ENCODE measurements around the gene CHRM4. TPM values are rescaled to one million over a fixed set of nuclear protein-coding genes. Genes with fewer than 3 reads are reported as not detected.
A peak's percentile ranks its signal among the peaks of the same experiment; 100 is the strongest.

Gene CHRM4
- total and polyA plus RNA-seq, 2 of the 13 experiments (the other 11 are each of a cell fraction or from before 2014, with no cell fraction given) = 0.13 to 0.21 TPM

DNA sequence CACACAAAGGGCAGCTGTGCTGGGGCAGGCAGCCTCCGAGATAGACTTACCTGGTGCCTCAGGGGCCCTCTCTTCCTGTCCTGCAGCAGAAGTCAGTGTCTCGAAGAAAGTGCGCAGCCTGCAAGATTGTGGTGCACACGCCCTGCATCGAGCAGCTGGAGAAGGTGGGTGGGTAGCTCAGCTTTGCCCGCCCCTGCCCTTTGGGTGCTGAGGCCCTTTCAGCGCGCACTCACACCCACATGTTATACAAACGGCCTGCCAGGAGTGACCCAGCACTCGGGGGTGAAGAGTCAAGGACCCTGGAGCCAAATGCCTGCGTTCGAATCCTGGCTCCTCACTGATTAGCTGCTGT is 23.7 kb downstream of the CHRM4 start (continued):
- TF ChIP-seq, protein P1, sequence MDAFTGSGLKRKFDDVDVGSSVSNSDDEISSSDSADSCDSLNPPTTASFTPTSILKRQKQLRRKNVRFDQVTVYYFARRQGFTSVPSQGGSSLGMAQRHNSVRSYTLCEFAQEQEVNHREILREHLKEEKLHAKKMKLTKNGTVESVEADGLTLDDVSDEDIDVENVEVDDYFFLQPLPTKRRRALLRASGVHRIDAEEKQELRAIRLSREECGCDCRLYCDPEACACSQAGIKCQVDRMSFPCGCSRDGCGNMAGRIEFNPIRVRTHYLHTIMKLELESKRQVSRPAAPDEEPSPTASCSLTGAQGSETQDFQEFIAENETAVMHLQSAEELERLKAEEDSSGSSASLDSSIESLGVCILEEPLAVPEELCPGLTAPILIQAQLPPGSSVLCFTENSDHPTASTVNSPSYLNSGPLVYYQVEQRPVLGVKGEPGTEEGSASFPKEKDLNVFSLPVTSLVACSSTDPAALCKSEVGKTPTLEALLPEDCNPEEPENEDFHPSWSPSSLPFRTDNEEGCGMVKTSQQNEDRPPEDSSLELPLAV (CRISPR knock-in tag; conservative IDR thresholded peaks at IDR 0.05; ENCODE audit: low read depth) = no peak
- TF ChIP-seq, protein P2, sequence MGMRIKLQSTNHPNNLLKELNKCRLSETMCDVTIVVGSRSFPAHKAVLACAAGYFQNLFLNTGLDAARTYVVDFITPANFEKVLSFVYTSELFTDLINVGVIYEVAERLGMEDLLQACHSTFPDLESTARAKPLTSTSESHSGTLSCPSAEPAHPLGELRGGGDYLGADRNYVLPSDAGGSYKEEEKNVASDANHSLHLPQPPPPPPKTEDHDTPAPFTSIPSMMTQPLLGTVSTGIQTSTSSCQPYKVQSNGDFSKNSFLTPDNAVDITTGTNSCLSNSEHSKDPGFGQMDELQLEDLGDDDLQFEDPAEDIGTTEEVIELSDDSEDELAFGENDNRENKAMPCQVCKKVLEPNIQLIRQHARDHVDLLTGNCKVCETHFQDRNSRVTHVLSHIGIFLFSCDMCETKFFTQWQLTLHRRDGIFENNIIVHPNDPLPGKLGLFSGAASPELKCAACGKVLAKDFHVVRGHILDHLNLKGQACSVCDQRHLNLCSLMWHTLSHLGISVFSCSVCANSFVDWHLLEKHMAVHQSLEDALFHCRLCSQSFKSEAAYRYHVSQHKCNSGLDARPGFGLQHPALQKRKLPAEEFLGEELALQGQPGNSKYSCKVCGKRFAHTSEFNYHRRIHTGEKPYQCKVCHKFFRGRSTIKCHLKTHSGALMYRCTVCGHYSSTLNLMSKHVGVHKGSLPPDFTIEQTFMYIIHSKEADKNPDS (CRISPR knock-in tag; IDR thresholded peaks at IDR 0.05) = no peak
- TF ChIP-seq, protein P3, sequence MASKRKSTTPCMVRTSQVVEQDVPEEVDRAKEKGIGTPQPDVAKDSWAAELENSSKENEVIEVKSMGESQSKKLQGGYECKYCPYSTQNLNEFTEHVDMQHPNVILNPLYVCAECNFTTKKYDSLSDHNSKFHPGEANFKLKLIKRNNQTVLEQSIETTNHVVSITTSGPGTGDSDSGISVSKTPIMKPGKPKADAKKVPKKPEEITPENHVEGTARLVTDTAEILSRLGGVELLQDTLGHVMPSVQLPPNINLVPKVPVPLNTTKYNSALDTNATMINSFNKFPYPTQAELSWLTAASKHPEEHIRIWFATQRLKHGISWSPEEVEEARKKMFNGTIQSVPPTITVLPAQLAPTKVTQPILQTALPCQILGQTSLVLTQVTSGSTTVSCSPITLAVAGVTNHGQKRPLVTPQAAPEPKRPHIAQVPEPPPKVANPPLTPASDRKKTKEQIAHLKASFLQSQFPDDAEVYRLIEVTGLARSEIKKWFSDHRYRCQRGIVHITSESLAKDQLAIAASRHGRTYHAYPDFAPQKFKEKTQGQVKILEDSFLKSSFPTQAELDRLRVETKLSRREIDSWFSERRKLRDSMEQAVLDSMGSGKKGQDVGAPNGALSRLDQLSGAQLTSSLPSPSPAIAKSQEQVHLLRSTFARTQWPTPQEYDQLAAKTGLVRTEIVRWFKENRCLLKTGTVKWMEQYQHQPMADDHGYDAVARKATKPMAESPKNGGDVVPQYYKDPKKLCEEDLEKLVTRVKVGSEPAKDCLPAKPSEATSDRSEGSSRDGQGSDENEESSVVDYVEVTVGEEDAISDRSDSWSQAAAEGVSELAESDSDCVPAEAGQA (IDR thresholded peaks at IDR 0.05; ENCODE audit: low read depth) = no peak
- TF ChIP-seq, protein P3 (CRISPR knock-in tag; IDR thresholded peaks at IDR 0.05; ENCODE audit: borderline replicate concordance) = no peak
- no peak for TF ChIP-seq TEAD3 (CRISPR knock-in tag; optimal IDR thresholded peaks at IDR 0.05; ENCODE audit: borderline replicate concordance)
- 0 out of 2 replicates have a peak, but pooled peaks have one; percentile 36 for TF ChIP-seq SALL2 (CRISPR knock-in tag; IDR thresholded peaks at IDR 0.05)
- TF ChIP-seq, protein P4, sequence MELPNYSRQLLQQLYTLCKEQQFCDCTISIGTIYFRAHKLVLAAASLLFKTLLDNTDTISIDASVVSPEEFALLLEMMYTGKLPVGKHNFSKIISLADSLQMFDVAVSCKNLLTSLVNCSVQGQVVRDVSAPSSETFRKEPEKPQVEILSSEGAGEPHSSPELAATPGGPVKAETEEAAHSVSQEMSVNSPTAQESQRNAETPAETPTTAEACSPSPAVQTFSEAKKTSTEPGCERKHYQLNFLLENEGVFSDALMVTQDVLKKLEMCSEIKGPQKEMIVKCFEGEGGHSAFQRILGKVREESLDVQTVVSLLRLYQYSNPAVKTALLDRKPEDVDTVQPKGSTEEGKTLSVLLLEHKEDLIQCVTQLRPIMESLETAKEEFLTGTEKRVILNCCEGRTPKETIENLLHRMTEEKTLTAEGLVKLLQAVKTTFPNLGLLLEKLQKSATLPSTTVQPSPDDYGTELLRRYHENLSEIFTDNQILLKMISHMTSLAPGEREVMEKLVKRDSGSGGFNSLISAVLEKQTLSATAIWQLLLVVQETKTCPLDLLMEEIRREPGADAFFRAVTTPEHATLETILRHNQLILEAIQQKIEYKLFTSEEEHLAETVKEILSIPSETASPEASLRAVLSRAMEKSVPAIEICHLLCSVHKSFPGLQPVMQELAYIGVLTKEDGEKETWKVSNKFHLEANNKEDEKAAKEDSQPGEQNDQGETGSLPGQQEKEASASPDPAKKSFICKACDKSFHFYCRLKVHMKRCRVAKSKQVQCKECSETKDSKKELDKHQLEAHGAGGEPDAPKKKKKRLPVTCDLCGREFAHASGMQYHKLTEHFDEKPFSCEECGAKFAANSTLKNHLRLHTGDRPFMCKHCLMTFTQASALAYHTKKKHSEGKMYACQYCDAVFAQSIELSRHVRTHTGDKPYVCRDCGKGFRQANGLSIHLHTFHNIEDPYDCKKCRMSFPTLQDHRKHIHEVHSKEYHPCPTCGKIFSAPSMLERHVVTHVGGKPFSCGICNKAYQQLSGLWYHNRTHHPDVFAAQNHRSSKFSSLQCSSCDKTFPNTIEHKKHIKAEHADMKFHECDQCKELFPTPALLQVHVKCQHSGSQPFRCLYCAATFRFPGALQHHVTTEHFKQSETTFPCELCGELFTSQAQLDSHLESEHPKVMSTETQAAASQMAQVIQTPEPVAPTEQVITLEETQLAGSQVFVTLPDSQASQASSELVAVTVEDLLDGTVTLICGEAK (IDR thresholded peaks at IDR 0.05) = no peak
- TF ChIP-seq, protein P4 (CRISPR knock-in tag; IDR thresholded peaks at IDR 0.05) = no peak
- TF ChIP-seq RNF2 (conservative IDR thresholded peaks at IDR 0.05; ENCODE audit: low read depth) = no peak
- TF ChIP-seq, protein P5, sequence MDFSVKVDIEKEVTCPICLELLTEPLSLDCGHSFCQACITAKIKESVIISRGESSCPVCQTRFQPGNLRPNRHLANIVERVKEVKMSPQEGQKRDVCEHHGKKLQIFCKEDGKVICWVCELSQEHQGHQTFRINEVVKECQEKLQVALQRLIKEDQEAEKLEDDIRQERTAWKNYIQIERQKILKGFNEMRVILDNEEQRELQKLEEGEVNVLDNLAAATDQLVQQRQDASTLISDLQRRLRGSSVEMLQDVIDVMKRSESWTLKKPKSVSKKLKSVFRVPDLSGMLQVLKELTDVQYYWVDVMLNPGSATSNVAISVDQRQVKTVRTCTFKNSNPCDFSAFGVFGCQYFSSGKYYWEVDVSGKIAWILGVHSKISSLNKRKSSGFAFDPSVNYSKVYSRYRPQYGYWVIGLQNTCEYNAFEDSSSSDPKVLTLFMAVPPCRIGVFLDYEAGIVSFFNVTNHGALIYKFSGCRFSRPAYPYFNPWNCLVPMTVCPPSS (IDR thresholded peaks at IDR 0.05) = no peak
